WTC11 (cell line): ENCODE results near the gene HHIPL2.

Experiments used
- ATF1 ChIP-seq: sonication (generic); formaldehyde crosslinking; IDR thresholded peaks from 2 replicates; pipeline ENCODE4 v1.8.1; 2023; ENCODE audit warnings: mild to moderate bottlenecking, moderate library complexity, missing genetic modification reagents
- CBFB ChIP-seq: sonication (generic); formaldehyde crosslinking; IDR thresholded peaks from 2 replicates; pipeline ENCODE4 v1.8.1; 2022; ENCODE audit warnings: mild to moderate bottlenecking, low read depth, missing genetic modification reagents
- CREB1 ChIP-seq: sonication (generic); formaldehyde crosslinking; IDR thresholded peaks from 2 replicates; pipeline ENCODE4 v1.8.0; 2023; ENCODE audit warnings: mild to moderate bottlenecking, missing genetic modification reagents
- TP53 ChIP-seq: sonication (generic); formaldehyde crosslinking; IDR thresholded peaks from 2 replicates; pipeline ENCODE4 v1.8.1; 2023; ENCODE audit warnings: mild to moderate bottlenecking, missing genetic modification reagents
- USF1 ChIP-seq: sonication (generic); formaldehyde crosslinking; IDR thresholded peaks from 2 replicates; pipeline ENCODE4 v1.8.0; 2022; ENCODE audit warnings: mild to moderate bottlenecking, missing genetic modification reagents
- TF ChIP-seq, protein P1 (sequence below): fragments of 200-600 bp; IDR thresholded peaks from 2 replicates; pipeline ENCODE4 v1.8.0; 2022; ENCODE audit warnings: antibody characterized with exemption

DNA sequence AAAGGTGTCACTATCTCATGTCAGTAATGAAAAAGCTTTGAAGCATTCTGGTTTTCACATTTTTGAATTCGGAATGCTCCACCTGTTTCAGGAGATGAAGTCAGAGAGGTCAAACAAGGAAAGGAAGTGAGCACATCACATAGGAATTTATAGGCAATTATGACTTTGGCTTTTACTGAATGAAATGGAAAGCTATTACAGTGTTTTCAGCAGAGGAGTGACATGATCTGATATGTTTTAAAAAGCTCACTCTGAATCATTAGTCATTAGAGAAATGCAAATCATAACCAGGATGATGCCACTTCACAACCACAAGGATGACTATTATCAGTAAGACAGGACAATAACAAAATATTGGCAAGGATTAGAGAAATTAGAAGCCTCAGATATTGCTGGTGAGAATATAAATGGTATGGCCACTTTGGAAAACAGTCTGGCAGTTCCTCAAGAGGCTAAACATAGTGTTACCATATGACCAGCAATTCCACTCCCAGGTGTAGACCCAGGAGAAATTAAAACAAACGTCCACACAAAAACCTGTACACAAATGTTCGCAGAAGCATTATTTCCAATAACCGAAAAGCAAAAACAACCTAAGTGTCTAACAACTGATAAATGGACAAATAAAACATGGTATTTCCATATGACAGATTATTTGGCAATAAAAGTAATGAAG lies 34.3 kb upstream of the HHIPL2 start:
- TF ChIP-seq, protein P1, sequence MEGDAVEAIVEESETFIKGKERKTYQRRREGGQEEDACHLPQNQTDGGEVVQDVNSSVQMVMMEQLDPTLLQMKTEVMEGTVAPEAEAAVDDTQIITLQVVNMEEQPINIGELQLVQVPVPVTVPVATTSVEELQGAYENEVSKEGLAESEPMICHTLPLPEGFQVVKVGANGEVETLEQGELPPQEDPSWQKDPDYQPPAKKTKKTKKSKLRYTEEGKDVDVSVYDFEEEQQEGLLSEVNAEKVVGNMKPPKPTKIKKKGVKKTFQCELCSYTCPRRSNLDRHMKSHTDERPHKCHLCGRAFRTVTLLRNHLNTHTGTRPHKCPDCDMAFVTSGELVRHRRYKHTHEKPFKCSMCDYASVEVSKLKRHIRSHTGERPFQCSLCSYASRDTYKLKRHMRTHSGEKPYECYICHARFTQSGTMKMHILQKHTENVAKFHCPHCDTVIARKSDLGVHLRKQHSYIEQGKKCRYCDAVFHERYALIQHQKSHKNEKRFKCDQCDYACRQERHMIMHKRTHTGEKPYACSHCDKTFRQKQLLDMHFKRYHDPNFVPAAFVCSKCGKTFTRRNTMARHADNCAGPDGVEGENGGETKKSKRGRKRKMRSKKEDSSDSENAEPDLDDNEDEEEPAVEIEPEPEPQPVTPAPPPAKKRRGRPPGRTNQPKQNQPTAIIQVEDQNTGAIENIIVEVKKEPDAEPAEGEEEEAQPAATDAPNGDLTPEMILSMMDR = no peak
- TF ChIP-seq CREB1 (no peak), TP53 (no peak), CBFB (CRISPR knock-in tag) (no peak), ATF1 (CRISPR knock-in tag) (no peak), USF1 (CRISPR knock-in tag) (no peak)
